Measurements from ENCODE around the gene UBD. TPM values are rescaled to one million over a fixed set of nuclear protein-coding genes. Genes with fewer than 3 reads are reported as not detected.

The UBD gene
- polyA plus RNA-seq, 1 donor (not counting 4 experiments of a cell fraction or from before 2014, with no cell fraction given) = not detected

DNA sequence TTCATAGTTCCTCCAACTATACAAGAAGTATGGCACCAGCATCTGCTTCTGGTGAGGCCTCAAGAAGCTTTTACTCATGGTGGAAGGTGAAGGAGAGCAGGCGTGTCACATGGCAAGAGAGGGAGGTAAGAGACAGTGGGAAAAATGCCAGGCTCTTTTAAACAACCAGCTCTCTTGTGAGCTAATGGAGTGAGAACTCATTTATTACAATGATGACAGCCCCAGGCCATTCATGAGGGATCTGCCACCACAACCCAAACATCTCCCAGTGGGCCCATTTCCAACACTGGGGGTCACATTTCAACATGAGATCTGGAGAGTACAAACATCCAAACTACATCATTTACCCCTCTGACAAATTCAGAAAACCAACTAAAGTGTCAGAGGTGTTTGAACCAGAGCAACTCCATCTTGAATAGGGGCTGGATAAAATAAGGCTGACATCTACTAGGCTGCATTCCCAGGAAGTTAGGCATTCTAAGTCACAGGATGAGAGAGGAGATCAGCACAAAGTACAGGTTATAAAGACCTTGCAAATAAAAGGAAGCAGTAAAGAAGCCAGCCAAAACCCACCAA is 2.2 kb upstream of the UBD start:
- dilution Hi-C loops (cut with MboI; ENCODE audit: extremely low pct_ligation_motif_present, low sequenced_read_pairs) = no loop called here
- no peak overlapping the region for H2AFZ ChIP-seq (ENCODE audit: control insufficient read depth, low read length)
- no peak overlapping the region for H3K4me2 ChIP-seq (ENCODE audit: control insufficient read depth, extremely low read depth, insufficient read depth, low read depth, low read length)
- H3K36me3 ChIP-seq (ENCODE audit: control insufficient read depth in 2 of 2, extremely low read depth in 1 of 2, insufficient read depth in 2 of 2, low read length in 2 of 2) = no peaks in the 10 kb centered on the region
- H3K27me3 ChIP-seq (ENCODE audit: control insufficient read depth, extremely low read depth, insufficient read depth, low read length) = peaks cover 7% of the 10 kb centered on the region
- TF ChIP-seq CTCF (optimal IDR thresholded peaks at IDR 0.05 in 1 of 3, IDR thresholded peaks at IDR 0.05 in 1 of 3, conservative IDR thresholded peaks at IDR 0.05 in 1 of 3; ENCODE audit: extremely low read depth in 1 of 3, insufficient read depth in 2 of 3, low read length in 3 of 3) = no peak
- TF ChIP-seq EZH2 (IDR thresholded peaks at IDR 0.05; ENCODE audit: low read length) = no peak
- H3K4me1 ChIP-seq (ENCODE audit: control insufficient read depth, extremely low read depth, insufficient read depth, low read length) = no peaks in the 10 kb centered on the region
- no peak for FAIRE-seq
- H3K9me3 ChIP-seq (ENCODE audit: control insufficient read depth, low read depth, low read length) = no peaks in the 10 kb centered on the region
- no peak overlapping the region for H3K9ac ChIP-seq (ENCODE audit: control insufficient read depth, extremely low read depth, insufficient read depth, low read length)
- DNase-seq (ENCODE audit: low read depth, low spot score) = no peak
- no peak overlapping the region for H3K27ac ChIP-seq (ENCODE audit: control insufficient read depth, insufficient read depth, low read length)
- H4K20me1 ChIP-seq (ENCODE audit: control insufficient read depth, extremely low read depth, insufficient read depth, low read length) = no peaks in the 10 kb centered on the region
- H3K79me2 ChIP-seq (ENCODE audit: control insufficient read depth, insufficient read depth, low read length) = no peaks in the 10 kb centered on the region
- no peak overlapping the region for H3K4me3 ChIP-seq (ENCODE audit: control insufficient read depth in 2 of 3, extremely low read depth in 1 of 3, insufficient read depth in 2 of 3, low read depth in 1 of 3, low read length in 3 of 3)
- H3K9me1 ChIP-seq (ENCODE audit: control insufficient read depth, extremely low read depth, insufficient read depth, low read length) = no peaks in the 10 kb centered on the region

GRCh38 chr6:29561091-29561490 is 1.6 kb upstream of the UBD start:
- dilution Hi-C loops (cut with MboI; ENCODE audit: extremely low pct_ligation_motif_present, low sequenced_read_pairs) = no loop called here
- Histone ChIP-seq H3K27me3 (ENCODE audit: control insufficient read depth, extremely low read depth, insufficient read depth, low read length) (peaks cover 7% of the 10 kb centered on the region), H3K9ac (ENCODE audit: control insufficient read depth, extremely low read depth, insufficient read depth, low read length) (no peak overlapping the region), H3K79me2 (ENCODE audit: control insufficient read depth, insufficient read depth, low read length) (no peaks in the 10 kb centered on the region), H3K9me1 (ENCODE audit: control insufficient read depth, extremely low read depth, insufficient read depth, low read length) (no peaks in the 10 kb centered on the region), H3K27ac (ENCODE audit: control insufficient read depth, insufficient read depth, low read length) (no peak overlapping the region), H3K9me3 (ENCODE audit: control insufficient read depth, low read depth, low read length) (no peaks in the 10 kb centered on the region), H2AFZ (ENCODE audit: control insufficient read depth, low read length) (no peak overlapping the region), H3K4me2 (ENCODE audit: control insufficient read depth, extremely low read depth, insufficient read depth, low read depth, low read length) (no peak overlapping the region), H3K4me3 (ENCODE audit: control insufficient read depth in 2 of 3, extremely low read depth in 1 of 3, insufficient read depth in 2 of 3, low read depth in 1 of 3, low read length in 3 of 3) (no peak overlapping the region), H3K36me3 (ENCODE audit: control insufficient read depth in 2 of 2, extremely low read depth in 1 of 2, insufficient read depth in 2 of 2, low read length in 2 of 2) (no peaks in the 10 kb centered on the region), H3K4me1 (ENCODE audit: control insufficient read depth, extremely low read depth, insufficient read depth, low read length) (no peaks in the 10 kb centered on the region), H4K20me1 (ENCODE audit: control insufficient read depth, extremely low read depth, insufficient read depth, low read length) (no peaks in the 10 kb centered on the region)
- DNase-seq (ENCODE audit: low read depth, low spot score) = no peak
- no peak for TF ChIP-seq CTCF (optimal IDR thresholded peaks at IDR 0.05 in 1 of 3, IDR thresholded peaks at IDR 0.05 in 1 of 3, conservative IDR thresholded peaks at IDR 0.05 in 1 of 3; ENCODE audit: extremely low read depth in 1 of 3, insufficient read depth in 2 of 3, low read length in 3 of 3)
- no peak for TF ChIP-seq EZH2 (IDR thresholded peaks at IDR 0.05; ENCODE audit: low read length)
- no peak for FAIRE-seq

Data from keratinocyte (primary cell).